ENCODE data around the gene CHRND.

DNA sequence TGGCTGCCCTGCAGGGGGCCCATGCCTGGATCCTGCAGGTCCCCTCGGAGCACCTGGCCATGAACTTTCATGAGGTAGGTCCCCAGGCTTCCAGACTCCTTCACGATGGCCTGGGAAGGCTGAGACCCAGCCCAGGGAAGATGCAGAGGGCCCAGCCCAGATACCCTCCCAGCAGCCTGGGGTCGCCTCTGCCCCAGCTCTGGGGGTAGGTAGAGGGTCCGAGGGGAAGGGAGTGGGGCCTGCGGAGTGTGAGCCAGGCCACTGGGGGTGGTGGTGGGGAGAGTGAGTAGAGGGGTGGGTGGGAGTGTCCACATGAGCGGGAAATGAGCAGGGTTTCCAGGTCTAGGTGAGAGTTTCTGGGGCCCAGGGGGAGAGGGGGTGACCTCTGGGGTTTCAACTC is 1.2 kb upstream of the CHRND start:
- TF ChIP-seq GATA1 (IDR thresholded peaks at IDR 0.05; ENCODE audit: low read depth, low read length) (no peak), POLR2A (IDR thresholded peaks at IDR 0.05; ENCODE audit: low read length) (no peak)
